ENCODE measurements around the gene RACGAP1.
"Not testable (repeated sequence)": the region's sequence is repeated elsewhere in the genome, so short reads cannot be mapped to it uniquely, and the experiment has no call there.

Gene RACGAP1

DNA sequence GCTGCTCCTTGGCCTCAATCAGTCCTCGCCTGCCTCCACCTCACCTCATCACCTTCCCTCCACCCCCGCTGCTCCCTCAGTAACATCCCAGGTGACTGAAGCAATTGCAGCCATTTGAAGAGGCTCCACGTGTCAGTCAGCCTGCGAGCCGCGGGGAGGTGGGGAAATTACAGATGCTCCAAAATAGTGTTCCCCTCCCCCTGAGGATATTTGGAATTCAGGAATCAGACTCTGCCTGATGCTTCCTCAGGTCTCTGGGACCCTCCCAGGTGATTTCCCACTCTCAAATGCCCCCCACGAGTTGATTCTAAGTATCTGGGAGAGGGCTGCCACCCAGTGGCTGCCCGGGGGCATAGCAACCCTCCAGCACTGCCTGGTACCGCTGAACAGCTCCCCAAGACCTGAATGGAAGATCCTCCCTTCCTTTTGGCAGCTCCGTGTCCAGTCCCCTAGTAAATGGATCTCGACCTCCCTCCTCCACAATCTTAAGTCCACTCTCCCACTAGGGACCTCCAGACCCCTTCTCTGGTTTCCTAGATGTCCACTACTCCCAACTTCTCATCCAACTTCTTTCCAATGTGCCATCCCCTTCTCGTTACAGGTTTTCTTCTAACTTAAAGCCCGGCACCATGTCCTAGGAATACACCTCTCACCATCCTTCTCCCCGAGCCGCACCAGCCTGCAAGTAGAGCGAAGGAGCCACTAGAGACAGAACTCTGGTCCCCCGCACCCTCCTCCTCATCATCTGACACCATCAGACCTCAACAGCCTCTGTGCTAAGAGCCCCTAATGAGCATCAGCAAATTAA is 30.7 kb upstream of the RACGAP1 start:
- DNase-seq = peak; percentile 19

DNA sequence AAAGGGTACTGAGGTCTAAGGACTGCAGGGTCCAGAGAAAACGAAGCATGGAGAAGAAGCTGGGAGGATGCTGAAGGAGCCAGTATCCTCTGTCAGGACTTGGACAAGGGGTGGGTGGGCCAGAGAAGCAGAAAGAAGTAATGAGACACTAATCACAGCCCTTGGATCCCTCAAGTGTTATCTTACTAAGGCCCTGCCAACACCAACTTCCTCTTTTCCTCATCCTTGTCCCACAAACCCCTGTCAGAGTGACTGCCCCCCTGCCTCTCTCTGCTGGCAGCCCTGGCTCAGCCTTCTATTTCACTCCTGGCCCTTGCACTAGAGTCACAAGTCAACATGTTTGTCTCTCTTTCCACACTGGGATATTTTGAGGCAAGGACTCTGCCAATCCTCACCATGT is 28.3 kb upstream of the RACGAP1 start:
- no peak for DNase-seq

DNA sequence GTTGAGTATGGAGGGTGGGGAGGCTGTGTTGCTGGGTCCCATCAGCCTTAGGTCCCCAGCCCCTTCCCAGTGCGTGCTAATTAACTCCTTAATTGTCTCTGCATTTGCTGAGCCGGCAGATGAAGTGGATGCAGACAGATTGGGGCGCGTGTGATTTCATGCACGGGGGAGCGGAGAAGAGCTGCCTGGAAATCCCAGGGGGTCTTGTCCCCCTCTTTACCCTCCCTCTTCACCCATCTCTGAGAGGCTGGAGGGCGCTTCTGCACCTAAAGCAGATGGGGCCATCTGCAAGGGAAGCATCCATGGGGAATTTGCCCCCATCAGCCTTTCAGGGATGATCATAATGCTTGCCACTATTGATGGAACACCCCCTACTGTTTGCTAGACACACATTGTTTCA is 27.7 kb upstream of the RACGAP1 start:
- no peak for DNase-seq

DNA sequence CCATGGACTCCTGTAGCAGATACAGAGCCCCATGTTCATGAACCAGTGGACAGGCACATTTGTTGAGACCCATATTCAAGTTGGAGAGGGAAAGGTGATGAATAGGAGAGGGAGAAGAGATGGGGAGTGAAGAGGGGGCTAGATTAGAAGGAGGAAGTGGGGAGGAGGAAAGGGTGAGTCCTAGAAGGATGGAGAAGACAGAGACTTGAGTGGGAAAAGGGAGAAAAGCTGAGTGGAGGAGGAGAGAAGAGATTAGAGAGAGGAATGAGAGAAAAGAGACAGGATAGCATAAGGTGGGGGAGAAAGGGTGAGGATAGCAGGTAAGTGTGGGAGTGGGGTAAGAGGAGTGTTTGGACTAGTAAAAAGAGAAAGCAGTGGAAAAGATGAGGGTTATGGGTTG is 27.2 kb upstream of the RACGAP1 start:
- no peak for DNase-seq

DNA sequence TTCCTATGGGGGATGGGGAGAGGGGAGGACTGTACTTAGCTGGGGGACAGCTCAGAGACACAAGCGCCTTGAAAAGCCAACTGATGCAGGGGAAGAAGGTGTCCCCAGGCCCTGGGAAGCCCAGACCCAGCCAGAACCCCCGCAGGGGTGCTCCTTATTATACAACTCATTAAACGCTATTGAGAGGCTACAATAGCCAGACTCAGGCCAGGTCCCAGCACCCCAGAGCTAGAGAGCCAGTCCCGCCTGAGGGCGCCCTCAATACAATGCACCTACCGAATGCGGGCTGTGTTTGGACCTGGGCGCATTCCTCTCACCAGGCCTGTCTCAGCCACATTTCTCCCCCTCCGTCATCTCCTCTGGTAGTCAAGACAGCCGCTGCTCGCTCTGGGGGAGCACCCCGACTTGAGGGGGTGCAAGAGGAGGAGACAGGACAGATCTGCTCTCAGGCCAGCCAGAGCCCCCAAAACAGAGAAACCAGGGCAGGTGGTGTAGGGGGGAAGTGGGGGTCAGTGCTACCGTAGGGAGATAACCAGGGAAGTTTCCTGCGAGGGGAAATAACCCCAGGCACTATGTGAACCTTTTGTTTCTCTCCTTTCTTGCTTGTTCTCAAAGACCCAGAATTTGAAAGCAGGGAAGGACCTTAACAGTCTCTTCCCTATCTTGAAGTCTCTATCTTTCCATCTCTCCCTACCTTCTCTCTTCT is 26.0 kb upstream of the RACGAP1 start:
- DNase-seq = no peak

DNA sequence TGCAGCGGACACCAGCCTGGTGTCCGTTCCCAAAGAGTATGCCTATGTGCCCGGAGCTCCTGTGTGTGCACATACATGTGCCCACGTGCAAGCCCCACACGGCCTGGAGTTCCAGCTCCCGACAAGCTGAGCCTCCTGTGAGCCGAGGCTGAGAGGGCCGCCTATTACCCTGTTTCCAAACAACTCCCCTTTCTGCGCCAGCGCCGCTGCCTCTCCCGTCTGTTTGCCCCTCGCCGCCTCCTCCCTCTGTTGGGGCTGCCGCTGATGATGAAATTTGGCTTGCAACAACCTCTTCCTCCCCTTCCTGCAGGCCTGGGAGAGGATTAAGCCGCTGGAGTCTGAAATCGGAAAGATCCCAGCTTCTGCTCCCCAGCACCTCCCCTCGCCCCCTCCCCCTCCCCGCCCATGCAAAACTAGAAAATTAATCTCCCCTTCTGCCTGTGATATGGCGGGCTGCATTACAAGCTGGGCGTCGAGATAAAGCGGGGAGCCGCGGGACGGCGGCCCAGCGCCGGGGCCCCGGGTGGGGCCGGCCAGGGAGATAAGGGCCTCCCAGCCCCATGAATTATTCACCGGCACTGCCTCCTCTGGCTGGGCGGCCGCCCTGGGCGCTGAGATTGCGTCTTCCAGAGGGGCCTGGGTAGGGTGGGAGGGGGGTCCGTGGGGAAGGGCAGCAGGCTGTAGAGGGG is 25.3 kb upstream of the RACGAP1 start:
- no peak for DNase-seq

DNA sequence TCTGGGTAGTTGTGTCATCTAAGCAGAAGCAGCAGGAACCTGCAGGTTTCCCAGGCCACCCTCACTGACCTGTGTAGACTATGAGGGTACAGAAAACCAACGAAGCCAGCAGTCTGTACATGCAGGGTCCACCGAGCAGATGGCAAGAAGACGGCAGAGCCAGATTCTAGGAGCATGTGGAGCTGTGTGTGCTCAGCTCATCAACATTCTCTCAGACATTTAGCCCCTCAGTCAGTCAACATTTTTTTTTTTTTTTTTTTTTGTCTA is 24.8 kb upstream of the RACGAP1 start:
- DNase-seq = no peak

DNA sequence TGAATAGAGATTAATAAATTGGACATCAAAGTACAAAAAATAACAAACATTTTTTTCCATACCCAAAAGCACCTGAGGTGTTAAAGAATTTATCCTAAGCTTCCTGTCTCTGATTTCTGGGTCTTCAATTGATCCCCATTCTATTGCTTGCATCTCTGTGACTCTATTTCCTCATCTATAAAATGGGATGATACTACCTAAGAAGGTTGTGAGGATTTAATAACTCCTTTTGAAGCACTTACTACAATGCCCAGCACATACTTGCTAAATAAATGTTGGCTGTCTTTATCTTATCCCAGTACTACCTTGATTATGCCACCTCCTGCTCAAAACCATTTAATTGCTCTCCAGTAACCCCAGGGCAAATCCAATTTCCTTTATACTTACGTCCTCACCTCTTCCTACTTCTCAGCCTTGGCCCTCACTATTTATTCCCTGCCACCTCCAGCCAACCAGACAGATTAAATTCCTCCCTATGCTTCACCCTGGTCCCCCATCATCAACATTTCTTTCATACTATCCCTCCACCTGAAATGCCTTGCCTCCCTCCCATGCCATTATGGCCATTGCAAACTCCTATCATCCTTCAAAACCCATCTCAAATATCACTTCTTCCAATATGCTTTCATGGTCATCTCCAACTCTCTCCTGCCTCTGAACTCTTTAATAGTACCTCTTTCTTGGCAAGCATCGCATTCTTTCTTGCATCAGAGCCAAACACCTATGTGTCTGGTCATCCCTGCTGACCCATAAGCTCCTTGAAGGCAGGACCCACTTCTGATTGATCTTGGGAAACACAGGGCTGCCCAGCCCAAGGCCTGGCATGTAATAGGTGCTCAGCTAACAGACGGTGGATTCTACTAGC is 24.2 kb upstream of the RACGAP1 start:
- no peak for DNase-seq

DNA sequence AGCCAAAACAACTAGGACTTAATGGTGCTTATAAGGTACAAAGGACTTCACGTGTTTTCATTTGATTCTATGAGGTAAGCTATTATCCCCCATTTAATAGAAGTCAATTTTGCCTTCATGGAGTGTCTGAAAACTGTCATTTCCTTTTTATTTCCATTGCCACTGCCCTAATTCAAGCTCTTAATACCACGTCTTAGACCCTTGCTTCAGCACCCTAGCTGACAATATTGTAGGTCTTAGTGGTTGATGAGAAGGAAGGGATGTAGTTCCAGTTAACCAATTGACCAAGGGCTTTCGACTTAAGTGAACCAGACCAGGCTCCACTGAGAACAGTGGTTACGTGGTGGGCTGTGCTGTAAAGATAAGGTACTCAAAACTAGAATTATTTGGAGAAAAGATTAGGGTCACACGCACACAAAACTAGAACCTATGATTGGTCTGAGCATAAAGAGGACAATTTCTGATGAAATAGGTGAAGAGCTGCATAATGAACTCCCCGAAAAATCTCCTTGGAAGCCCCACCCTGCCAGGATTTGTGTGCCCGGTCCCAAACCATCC is 22.5 kb upstream of the RACGAP1 start:
- no peak for DNase-seq

DNA sequence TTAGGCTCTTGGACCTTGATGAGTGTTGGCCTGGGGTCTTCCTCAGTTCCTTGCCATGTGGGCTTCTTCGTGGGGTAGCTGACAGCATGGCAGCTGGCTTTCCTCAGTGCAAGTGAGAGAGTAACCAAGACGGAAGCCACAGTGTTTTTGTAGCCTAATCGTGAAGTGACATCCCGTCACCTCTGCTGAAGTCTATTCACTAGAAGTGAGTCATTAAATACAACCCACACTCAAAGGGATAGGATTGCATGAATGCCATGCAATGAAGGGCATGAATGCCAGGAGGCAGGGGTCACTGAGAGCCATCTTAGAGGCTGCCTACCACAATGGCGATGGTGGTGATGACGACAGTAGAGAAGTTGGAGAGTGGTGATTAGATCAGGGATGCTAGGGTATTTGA is 18.6 kb upstream of the RACGAP1 start:
- DNase-seq = no peak

DNA sequence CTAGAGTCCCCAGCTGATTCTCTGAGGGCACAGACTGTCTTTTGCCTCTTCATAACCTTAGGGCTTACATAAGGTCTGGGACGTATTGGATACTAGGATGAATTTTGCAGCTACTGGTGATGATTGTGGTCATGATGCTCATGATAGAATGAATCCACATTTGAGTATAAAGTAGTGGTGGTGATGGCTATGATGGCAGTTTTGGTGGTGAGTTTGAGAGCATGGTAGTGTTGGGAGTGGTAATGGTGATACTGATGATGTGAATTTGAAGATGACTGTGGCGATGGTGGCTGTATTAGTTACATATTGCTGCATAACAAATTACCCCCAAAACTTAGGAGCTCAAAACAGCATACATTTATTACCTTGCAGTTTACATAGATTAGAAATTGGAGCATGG is 18.0 kb upstream of the RACGAP1 start:
- DNase-seq = no peak

DNA sequence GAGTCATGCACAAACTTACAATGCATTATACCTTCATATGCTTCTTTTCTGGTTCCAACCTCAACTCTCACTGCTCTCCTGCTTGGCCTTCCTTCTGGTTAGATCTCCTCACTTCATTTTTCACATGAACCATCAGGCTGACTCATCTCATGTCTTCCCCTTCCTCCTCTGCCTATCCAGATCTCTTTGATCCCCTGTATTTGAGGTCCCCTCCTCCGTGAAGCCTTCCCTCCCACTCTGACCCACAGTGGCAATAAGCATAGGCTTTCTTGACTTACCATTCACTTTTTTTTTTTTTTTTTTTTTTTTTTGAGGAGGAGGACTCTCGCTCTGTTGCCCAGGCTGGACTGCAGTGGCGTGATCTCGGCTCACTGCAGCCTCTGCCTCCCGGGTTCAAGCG is 17.4 kb upstream of the RACGAP1 start:
- DNase-seq = no peak

DNA sequence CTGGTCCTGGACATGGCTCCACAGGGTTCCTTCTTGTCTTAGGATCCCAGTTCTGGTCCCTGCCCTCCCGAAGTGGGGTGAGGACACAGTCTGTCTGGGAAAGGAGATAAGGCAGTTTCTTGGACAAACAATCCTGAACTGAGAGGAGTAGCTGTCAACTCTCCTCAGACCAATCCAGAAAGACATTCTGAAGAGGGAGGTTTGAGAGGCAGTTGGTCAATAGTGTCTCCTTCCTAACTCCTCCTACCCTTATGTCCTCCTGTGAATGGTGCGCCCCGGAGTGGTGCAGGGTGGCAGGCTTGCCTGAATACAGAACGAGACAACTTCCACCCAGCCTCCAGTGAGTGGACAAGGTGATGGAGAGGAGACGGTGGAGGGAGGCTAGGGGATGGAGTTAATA is 16.7 kb upstream of the RACGAP1 start:
- no peak for DNase-seq

DNA sequence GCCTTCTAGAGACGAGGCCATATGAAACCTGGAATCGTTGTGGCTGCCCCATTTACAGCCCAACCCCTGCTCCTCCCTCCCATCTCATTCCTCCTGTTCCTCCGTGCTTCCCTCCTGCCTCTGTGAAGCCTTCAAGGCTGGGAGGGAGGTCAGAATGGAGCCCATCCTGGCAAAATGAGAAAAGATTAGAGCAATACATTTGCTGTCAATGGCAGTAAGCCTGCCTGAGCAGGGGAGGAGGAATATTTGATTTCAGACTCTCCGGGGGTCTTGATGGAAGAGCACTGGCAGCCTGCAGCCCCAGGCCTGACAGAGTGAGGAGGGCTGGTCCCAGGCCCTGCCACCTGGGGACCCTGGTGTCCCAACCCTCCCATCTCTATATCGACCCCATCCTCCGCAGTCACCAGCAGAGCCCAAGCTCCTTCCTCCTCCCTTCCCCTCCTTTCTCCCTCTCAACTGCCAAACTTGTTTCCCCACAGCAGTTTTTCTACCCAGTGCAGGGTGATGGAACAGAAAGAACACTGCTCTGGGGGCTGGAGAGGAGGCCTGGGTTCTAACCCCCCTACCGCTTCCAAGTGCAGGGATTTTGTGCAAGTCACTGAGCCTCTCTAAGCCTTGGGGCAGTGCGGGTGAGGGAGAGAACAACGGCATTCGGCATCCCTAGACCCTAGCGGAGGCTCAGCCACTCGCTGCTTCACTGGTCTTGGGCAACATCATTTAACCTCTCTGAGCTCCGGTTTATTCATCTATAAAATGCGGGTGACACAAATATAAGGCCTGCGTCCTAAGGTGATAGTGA is 16.0 kb upstream of the RACGAP1 start:
- DNase-seq = no peak

DNA sequence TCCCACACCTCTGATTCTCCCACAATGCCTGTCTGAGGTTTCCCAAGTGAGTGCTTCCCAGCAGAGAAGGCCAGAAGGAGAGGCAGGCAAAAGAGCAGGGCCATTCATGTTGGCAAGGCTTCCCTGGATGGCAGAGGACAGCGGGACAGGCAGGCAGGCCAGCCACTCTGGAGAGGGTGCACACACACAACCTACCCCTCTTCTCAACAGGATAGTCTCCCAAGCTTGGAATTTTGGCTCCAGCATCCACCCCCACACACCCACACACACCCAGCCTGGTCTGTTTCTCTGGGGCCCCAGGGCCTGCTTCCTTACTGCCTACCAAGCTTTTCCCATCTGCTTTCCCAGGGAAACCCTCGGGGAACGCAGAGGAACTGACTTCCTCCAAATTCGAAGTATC is 15.4 kb upstream of the RACGAP1 start:
- no peak for DNase-seq

DNA sequence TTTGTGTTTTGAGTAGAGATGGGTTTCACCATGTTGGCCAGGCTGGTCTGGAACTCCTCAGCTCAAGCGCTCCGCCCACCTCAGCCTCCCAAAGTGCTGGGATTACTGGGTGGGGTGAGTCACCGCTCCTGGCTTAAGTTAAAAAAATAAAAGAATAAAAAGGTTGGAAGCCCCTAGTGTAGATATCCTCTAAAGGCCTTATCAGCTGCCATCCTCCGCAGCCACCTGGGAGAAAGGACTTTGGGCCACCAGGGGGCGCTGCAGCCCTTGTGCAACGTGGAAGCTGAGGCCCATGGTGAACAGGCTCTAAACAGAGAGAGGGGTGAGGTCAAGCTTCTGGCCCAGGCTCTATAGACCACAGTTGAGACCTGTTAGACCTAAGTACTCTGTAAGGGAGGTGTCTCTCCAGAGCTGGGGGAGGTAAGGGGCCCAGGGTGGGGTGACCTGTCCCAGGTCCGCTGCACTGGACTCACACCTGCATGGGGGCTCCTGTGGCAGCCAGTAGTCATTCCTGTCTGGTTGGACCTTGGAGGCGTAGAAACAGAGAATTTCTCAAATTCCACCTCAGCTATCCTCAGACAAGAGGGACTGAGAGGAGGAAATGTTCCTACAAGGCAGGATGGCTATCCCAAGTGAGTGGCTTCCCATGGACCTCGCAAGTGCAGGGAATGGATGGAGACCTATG is 14.0 kb upstream of the RACGAP1 start:
- peak; percentile 75 for DNase-seq

DNA sequence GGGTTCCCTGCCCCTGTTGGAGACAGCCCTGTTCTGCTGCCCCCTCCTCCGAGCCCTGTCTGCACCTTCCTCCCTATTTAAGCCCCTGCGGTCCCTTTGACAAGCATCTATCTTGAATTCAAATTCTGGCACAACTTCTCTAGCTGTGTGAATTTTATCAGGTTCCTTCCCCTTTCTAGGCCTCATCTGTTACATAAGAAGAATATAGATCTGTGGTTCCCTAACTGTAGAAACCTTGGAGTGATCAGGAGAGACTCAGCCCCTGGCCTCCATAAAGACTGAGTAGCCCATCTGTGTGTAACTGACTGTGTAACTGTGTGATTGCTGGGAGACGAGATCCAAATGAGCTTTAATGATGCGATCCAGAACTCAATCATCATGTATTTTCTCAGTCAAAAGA is 13.0 kb upstream of the RACGAP1 start:
- DNase-seq = no peak

DNA sequence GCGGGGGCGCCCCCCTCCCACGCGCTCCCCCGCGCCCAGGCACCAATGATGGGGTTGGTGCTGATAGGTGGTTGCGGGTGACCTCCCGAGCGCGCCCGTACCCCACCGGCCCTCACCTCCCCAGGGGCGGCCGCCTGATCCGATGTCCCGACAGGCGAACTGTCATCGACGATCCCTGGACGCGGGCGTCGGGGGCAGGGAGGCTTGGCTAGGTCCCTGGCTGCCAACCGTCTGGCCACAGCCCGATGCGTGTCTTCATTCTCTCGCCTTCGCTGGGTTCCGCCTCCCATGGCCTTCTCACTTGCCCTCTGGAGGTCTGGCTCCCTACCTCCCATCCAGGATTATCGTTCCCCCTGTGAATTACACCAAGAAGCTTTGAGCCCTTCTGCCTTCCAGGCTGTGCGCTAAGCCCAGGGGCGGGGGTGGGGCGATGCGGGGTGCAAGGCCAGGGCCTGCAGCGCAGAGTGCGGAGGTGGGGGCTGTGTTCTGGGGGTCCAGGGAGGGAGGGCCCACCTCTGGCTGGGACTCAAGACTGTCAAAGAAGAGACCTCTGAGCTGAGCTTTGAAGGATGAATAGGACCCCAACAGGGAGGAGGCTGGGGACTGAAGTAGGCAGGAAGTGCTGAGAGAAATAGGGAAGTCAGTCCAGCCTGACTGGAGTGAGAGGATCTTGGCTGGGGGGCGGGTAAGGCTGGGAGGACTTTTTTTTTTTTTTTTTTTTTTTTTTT is 7.7 kb upstream of the RACGAP1 start:
- no peak for DNase-seq

DNA sequence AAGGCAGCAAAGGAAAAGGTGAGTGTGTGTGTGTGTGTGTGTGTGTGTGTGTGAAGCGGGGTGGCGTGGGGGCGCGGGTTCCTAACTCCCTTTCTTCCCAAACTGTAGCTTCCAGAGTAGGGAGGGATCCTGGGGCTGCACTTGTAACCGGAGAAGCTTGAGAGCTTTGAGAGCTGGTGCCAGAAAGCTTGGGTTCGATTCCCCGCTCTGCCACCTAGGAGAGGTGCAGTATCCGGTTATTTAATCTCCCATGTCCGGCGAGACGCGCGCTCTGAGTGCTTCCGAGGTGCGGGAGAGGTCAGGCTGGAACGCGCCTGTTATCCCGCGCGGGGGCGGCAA is 7.2 kb upstream of the RACGAP1 start:
- no peak for DNase-seq

DNA sequence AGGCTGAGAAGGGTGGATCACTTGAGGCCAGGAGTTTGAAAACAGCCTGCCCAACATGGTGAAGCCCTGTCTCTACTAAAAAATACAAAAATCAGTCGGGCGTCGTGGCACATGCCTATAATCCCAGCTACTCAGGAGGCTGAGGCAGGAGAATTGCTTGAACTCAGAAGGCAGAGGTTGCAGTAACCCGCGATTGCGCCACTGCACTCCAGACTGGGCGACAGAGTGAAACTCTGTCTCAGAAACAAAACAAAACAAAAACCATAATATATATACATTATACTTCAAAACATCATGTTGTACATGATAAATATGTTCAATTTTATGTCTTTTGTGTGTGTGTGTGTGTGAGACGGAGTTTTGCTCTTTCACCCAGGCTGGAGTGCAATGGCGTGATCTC is 5.2 kb upstream of the RACGAP1 start:
- not testable (repeated sequence) for DNase-seq

DNA sequence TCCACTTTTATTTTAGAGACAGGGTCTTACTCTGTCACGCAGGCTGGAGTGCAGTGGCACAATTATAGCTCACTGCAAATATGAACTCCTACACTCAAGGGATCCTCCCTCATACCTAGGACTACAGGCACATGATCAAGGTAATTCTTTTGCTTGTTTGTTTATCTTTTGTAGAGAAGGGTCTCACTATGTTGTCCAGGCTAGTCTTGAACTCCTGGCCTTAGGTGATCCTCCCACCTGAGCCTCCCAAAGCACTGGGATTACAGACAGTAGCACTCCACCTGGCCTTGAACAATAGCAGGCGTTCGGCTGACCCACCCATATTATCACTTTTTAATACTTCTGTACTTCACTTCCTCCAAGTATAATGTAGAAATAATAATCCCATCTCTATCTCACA is 1.4 kb upstream of the RACGAP1 start:
- no peak for DNase-seq
